ENCODE data around the gene DNM3.

The DNM3 gene

GRCh38 chr1:171911506-171911905, 70.2 kb downstream of the DNM3 start (continued):
- no peak for TF ChIP-seq TSHZ2 (CRISPR knock-in tag; IDR thresholded peaks at IDR 0.05)

- ATAC-seq, result no peak
Observed at GRCh38 chr1:171912509-171913175, 71.3 kb downstream of the DNM3 start.

GRCh38 chr1:171913385-171913784, 72.1 kb downstream of the DNM3 start:
- TF ChIP-seq POU6F1 (CRISPR knock-in tag; IDR thresholded peaks at IDR 0.05; ENCODE audit: borderline replicate concordance, low read depth) (no peak), TSHZ2 (CRISPR knock-in tag; IDR thresholded peaks at IDR 0.05) (no peak), ZC3H10 (CRISPR knock-in tag; IDR thresholded peaks at IDR 0.05) (no peak)
- ATAC-seq, result no peak

More at GRCh38 chr1:171912509-171913175, 71.3 kb downstream of the DNM3 start:
- TF ChIP-seq POU6F1 (CRISPR knock-in tag; IDR thresholded peaks at IDR 0.05; ENCODE audit: borderline replicate concordance, low read depth) (no peak), CSRNP3 (CRISPR knock-in tag; IDR thresholded peaks at IDR 0.05) (no peak), RARB (CRISPR knock-in tag; IDR thresholded peaks at IDR 0.05) (no peak), ISL1 (CRISPR knock-in tag; IDR thresholded peaks at IDR 0.05) (no peak), CSDC2 (CRISPR knock-in tag; IDR thresholded peaks at IDR 0.05) (no peak)

GRCh38 chr1:171916315-171916771, 75.0 kb downstream of the DNM3 start:
- no peak for ATAC-seq
- no peak for TF ChIP-seq GLIS3 (CRISPR knock-in tag; IDR thresholded peaks at IDR 0.05)
- TF ChIP-seq ZNF70 (CRISPR knock-in tag; IDR thresholded peaks at IDR 0.05), result no peak
- peak; percentile 8; the same call in 1 of the 2 replicates for TF ChIP-seq ISL1 (CRISPR knock-in tag; IDR thresholded peaks at IDR 0.05)
- TF ChIP-seq ESRRG (CRISPR knock-in tag; IDR thresholded peaks at IDR 0.05), result no peak
- no peak for TF ChIP-seq BACH2 (CRISPR knock-in tag; IDR thresholded peaks at IDR 0.05; ENCODE audit: borderline replicate concordance)

GRCh38 chr1:171917331-171917730, 76.0 kb downstream of the DNM3 start:
- no peak for ATAC-seq
- no peak for TF ChIP-seq PATZ1 (CRISPR knock-in tag; IDR thresholded peaks at IDR 0.05; ENCODE audit: borderline replicate concordance)
- no peak for TF ChIP-seq GLIS3 (CRISPR knock-in tag; IDR thresholded peaks at IDR 0.05)
- TF ChIP-seq CSDC2 (CRISPR knock-in tag; IDR thresholded peaks at IDR 0.05), result no peak
- TF ChIP-seq TOX (CRISPR knock-in tag; IDR thresholded peaks at IDR 0.05; ENCODE audit: borderline replicate concordance), result no peak
- no peak for TF ChIP-seq ZNF70 (CRISPR knock-in tag; IDR thresholded peaks at IDR 0.05)
- no peak for TF ChIP-seq SNAI2 (CRISPR knock-in tag; IDR thresholded peaks at IDR 0.05)
- TF ChIP-seq TCF4 (CRISPR knock-in tag; IDR thresholded peaks at IDR 0.05; ENCODE audit: borderline replicate concordance), result no peak
- TF ChIP-seq PPARA (CRISPR knock-in tag; IDR thresholded peaks at IDR 0.05; ENCODE audit: borderline replicate concordance), result no peak
- TF ChIP-seq ZFP30 (CRISPR knock-in tag; IDR thresholded peaks at IDR 0.05), result no peak
- TF ChIP-seq BACH2 (CRISPR knock-in tag; IDR thresholded peaks at IDR 0.05; ENCODE audit: borderline replicate concordance), result no peak
- no peak for TF ChIP-seq RARB (CRISPR knock-in tag; IDR thresholded peaks at IDR 0.05)
- TF ChIP-seq POU6F1 (CRISPR knock-in tag; IDR thresholded peaks at IDR 0.05; ENCODE audit: borderline replicate concordance, low read depth), result no peak
- TF ChIP-seq ARNTL (CRISPR knock-in tag; IDR thresholded peaks at IDR 0.05; ENCODE audit: borderline replicate concordance, low read depth), result no peak
- TF ChIP-seq ESRRG (CRISPR knock-in tag; IDR thresholded peaks at IDR 0.05), result no peak

Data from SK-N-SH treated with all-trans-retinoic acid at 6 μM for 48 hours (cell line).